ENCODE data around the gene CD99L2.

The CD99L2 gene

GRCh38 chrX:150805736-150806135, 92.7 kb downstream of the CD99L2 start:
- no peak overlapping the region for H3K4me3 ChIP-seq (ENCODE audit: low read depth, low read length)
- TF ChIP-seq, protein P1, sequence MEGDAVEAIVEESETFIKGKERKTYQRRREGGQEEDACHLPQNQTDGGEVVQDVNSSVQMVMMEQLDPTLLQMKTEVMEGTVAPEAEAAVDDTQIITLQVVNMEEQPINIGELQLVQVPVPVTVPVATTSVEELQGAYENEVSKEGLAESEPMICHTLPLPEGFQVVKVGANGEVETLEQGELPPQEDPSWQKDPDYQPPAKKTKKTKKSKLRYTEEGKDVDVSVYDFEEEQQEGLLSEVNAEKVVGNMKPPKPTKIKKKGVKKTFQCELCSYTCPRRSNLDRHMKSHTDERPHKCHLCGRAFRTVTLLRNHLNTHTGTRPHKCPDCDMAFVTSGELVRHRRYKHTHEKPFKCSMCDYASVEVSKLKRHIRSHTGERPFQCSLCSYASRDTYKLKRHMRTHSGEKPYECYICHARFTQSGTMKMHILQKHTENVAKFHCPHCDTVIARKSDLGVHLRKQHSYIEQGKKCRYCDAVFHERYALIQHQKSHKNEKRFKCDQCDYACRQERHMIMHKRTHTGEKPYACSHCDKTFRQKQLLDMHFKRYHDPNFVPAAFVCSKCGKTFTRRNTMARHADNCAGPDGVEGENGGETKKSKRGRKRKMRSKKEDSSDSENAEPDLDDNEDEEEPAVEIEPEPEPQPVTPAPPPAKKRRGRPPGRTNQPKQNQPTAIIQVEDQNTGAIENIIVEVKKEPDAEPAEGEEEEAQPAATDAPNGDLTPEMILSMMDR (IDR thresholded peaks at IDR 0.05; ENCODE audit: low read depth, low read length), result no peak
- no peak for TF ChIP-seq MYC (IDR thresholded peaks at IDR 0.05; ENCODE audit: low read depth, low read length)
- no peak for TF ChIP-seq POLR2A (IDR thresholded peaks at IDR 0.05; ENCODE audit: extremely low read depth, insufficient read length)
- TF ChIP-seq, protein P2, sequence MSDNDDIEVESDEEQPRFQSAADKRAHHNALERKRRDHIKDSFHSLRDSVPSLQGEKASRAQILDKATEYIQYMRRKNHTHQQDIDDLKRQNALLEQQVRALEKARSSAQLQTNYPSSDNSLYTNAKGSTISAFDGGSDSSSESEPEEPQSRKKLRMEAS (IDR thresholded peaks at IDR 0.05; ENCODE audit: low read depth, low read length), result no peak
- DNase-seq (ENCODE audit: low read depth), result no peak

GRCh38 chrX:150792949-150793527, 105.4 kb downstream of the CD99L2 start:
- TF ChIP-seq, protein P2 (IDR thresholded peaks at IDR 0.05; ENCODE audit: low read depth, low read length), result no peak
- TF ChIP-seq, protein P1 (IDR thresholded peaks at IDR 0.05; ENCODE audit: low read depth, low read length), result no peak
- TF ChIP-seq POLR2A (IDR thresholded peaks at IDR 0.05; ENCODE audit: extremely low read depth, insufficient read length), result no peak
- TF ChIP-seq MYC (IDR thresholded peaks at IDR 0.05; ENCODE audit: low read depth, low read length), result no peak
- DNase-seq (ENCODE audit: low read depth), result no peak
- no peak overlapping the region for H3K4me3 ChIP-seq (ENCODE audit: low read depth, low read length)

DNA sequence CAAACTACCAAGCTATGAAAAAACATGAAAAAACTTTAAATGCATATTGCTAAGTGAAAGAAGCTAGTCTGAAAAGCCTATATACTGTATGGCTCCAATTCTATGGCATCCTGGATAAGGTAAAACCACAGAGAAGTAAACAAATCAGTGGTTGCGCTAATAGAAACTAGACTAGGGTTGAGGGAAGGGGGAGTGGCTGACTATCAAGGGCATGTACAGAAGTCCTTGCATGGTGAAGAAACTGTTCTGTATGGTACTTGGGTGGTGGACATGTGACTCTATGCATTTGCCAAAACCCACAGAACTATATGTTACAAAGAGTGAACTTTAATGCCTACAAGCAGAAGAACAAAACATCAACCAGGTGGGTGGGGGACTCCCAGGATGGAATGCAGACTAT, 108.4 kb downstream of the CD99L2 start:
- DNase-seq (ENCODE audit: low read depth), result no peak
- TF ChIP-seq, protein P2 (IDR thresholded peaks at IDR 0.05; ENCODE audit: low read depth, low read length), result no peak
- TF ChIP-seq, protein P1 (IDR thresholded peaks at IDR 0.05; ENCODE audit: low read depth, low read length), result no peak
- TF ChIP-seq MYC (IDR thresholded peaks at IDR 0.05; ENCODE audit: low read depth, low read length) (no peak), POLR2A (IDR thresholded peaks at IDR 0.05; ENCODE audit: extremely low read depth, insufficient read length) (no peak)
- H3K4me3 ChIP-seq (ENCODE audit: low read depth, low read length), result no peak overlapping the region

GRCh38 chrX:150781677-150782076, 116.8 kb downstream of the CD99L2 start:
- TF ChIP-seq, protein P1 (IDR thresholded peaks at IDR 0.05; ENCODE audit: low read depth, low read length), result no peak
- TF ChIP-seq MYC (IDR thresholded peaks at IDR 0.05; ENCODE audit: low read depth, low read length) (no peak), POLR2A (IDR thresholded peaks at IDR 0.05; ENCODE audit: extremely low read depth, insufficient read length) (no peak)
- TF ChIP-seq, protein P2 (IDR thresholded peaks at IDR 0.05; ENCODE audit: low read depth, low read length), result no peak
- H3K4me3 ChIP-seq (ENCODE audit: low read depth, low read length), result no peak overlapping the region
- no peak for DNase-seq (ENCODE audit: low read depth)

- no peak overlapping the region for H3K4me3 ChIP-seq (ENCODE audit: low read depth, low read length)
- DNase-seq (ENCODE audit: low read depth), result peak; percentile 74
- TF ChIP-seq MYC (IDR thresholded peaks at IDR 0.05; ENCODE audit: low read depth, low read length) (no peak), POLR2A (IDR thresholded peaks at IDR 0.05; ENCODE audit: extremely low read depth, insufficient read length) (no peak)
- TF ChIP-seq, protein P2 (IDR thresholded peaks at IDR 0.05; ENCODE audit: low read depth, low read length), result no peak
- TF ChIP-seq, protein P1 (IDR thresholded peaks at IDR 0.05; ENCODE audit: low read depth, low read length), result no peak
Observed at GRCh38 chrX:150779385-150779784, 119.1 kb downstream of the CD99L2 start.
